Thyroid gland (tissue), 4 donors: ENCODE measurements around the gene POLDIP3. TPM values are rescaled to one million over a fixed set of nuclear protein-coding genes. Genes with fewer than 3 reads are reported as not detected.
"Not testable (repeated sequence)": the region's sequence is repeated elsewhere in the genome, so short reads cannot be mapped to it uniquely, and the experiment has no call there.

ENCODE experiments used
- DNase-seq, 2 donors: peaks; one replicate each; pipeline ENCODE4 v3.0.0-alpha.2; 2019
- H3K27ac ChIP-seq, 3 donors: fragments of 200-600 bp; sonication (generic); 1 replicate in 2 of 3; 2 replicates in 1 of 3; pipeline ENCODE4 v1.5.1; 2016 to 2019; ENCODE audit warnings: mild to moderate bottlenecking in 1 of 3, moderate library complexity in 1 of 3
- H3K27me3 ChIP-seq: fragments of 200-600 bp; sonication (generic); one replicate; pipeline ENCODE4 v1.5.1; 2019
- H3K36me3 ChIP-seq, 2 donors: fragments of 200-600 bp; sonication (generic); one replicate each; pipeline ENCODE4 v1.5.1; 2016 to 2019
- H3K4me1 ChIP-seq, 2 donors: fragments of 200-600 bp; sonication (generic); one replicate each; pipeline ENCODE4 v1.5.1; 2017 to 2019
- H3K4me3 ChIP-seq, 3 donors: fragments of 200-600 bp; sonication (generic); replicated peaks in 1 of 3; 1 replicate in 2 of 3; 2 replicates in 1 of 3; pipeline ENCODE4 v1.5.1; 2016; ENCODE audit warnings: mild to moderate bottlenecking in 1 of 3
- H3K9me3 ChIP-seq: fragments of 200-600 bp; sonication (generic); one replicate; pipeline ENCODE4 v1.5.1; 2017
- POLR2A ChIP-seq, 2 donors: fragments of 450-650 bp; IDR thresholded peaks; one replicate each; pipeline ENCODE4 v1.6.1; 2017; ENCODE audit warnings: antibody characterized with exemption in 2 of 2, mild to moderate bottlenecking in 2 of 2, moderate library complexity in 1 of 2
- WGBS, 2 donors: methylation state at CpG; one replicate each; pipeline ENCODE4 v1.1.5; 2017; 5-methylcytosine and 5-hydroxymethylcytosine counted together
- intact Hi-C: fragments of 100-400 bp; cut with DNase I; formaldehyde crosslinking; loops from one replicate; pipeline ENCODE4 v1.15.1; 2023
- small RNA-seq: library from RNA; depleted of rRNA; stranded (forward); fragments of <200 nt; gene quantifications from one replicate; pipeline ENCODE3, GENCODE V24; 2016
- total RNA-seq, 4 donors: library from RNA; depleted of rRNA; stranded (reverse); fragments of >200 nt; gene quantifications; one replicate each; pipeline ENCODE4 v1.2.3, GENCODE V29; 2016
- TF ChIP-seq, protein P1 (sequence below), 6 experiments: fragments of 200-600 bp in 3 of 6; fragments of 450-650 bp in 3 of 6; sonication (generic) in 3 of 6; IDR thresholded peaks; one replicate each; pipeline ENCODE4 v1.5.1; 2016 to 2019; ENCODE audit warnings: antibody characterized with exemption in 6 of 6, mild to moderate bottlenecking in 2 of 6, inconsistent platforms in 1 of 6, moderate library complexity in 1 of 6

Gene POLDIP3
- total RNA-seq, 4 donors from 2014 or later, result 46.1 to 55.4 (median 49.8) TPM

DNA sequence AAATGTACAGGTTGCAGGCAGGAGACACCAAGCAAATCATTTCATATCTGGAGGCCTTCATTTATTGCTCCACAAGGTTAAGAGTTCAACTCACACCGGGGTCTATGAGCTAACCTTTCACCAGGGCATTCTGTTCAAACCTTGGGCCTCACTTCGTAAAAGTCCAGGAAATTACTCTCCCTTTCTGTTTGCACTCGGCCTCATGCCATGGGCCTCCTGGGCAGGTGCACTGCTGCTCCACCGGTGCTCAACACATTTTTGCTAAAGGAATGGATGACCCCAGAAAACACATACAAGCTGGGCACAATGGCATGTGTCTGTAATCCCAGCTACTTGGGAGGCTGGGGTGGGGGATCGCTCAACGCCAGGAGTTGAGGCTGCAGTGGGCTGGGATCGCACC lies 78.5 kb downstream of the POLDIP3 start:
- intact Hi-C loops, result no loop called here
- Histone ChIP-seq H3K27me3 (no peaks in the 10 kb centered on the region), H3K4me3 (no peak overlapping the region), H3K27ac (no peak overlapping the region), H3K4me1 (peaks cover 18 to 48% of the 10 kb centered on the region in 2 donors), H3K36me3 (no peaks in the 10 kb centered on the region), H3K9me3 (no peaks in the 10 kb centered on the region)
- 91 to 95% methylated on average over 7 of the region's 7 CpGs for WGBS, 2 donors
- TF ChIP-seq, protein P1, sequence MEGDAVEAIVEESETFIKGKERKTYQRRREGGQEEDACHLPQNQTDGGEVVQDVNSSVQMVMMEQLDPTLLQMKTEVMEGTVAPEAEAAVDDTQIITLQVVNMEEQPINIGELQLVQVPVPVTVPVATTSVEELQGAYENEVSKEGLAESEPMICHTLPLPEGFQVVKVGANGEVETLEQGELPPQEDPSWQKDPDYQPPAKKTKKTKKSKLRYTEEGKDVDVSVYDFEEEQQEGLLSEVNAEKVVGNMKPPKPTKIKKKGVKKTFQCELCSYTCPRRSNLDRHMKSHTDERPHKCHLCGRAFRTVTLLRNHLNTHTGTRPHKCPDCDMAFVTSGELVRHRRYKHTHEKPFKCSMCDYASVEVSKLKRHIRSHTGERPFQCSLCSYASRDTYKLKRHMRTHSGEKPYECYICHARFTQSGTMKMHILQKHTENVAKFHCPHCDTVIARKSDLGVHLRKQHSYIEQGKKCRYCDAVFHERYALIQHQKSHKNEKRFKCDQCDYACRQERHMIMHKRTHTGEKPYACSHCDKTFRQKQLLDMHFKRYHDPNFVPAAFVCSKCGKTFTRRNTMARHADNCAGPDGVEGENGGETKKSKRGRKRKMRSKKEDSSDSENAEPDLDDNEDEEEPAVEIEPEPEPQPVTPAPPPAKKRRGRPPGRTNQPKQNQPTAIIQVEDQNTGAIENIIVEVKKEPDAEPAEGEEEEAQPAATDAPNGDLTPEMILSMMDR (IDR thresholded peaks at IDR 0.05), result no peak
- no peak for TF ChIP-seq POLR2A (IDR thresholded peaks at IDR 0.05)
- no peak for DNase-seq

- H3K27ac ChIP-seq, H3K4me3 ChIP-seq, intact Hi-C loops, H3K36me3 ChIP-seq, H3K27me3 ChIP-seq, DNase-seq, H3K9me3 ChIP-seq: not testable (repeated sequence)
- peaks cover 25 to 51% of the 10 kb centered on the region in 2 donors for H3K4me1 ChIP-seq
- WGBS, 2 donors, result 67 to 91% methylated on average over 1 to 6 of the region's 14 CpGs
Measured at GRCh38 chr22:42535082-42535731, 79.5 kb downstream of the POLDIP3 start.

Small RNA genes lying within 50 kb of the gene (small RNA-seq; reads per million reads assigned to genes)
- 0.38 reads per million for gene RN7SKP80
- gene RNU6-513P, result not detected

Other genes starting within 250 kb of the POLDIP3 start
- 1 to 10 TPM in 3 of 4 donors, under 1 TPM in 1; 0.89 to 1.4 (median 1.2) TPM for gene NFAM1, start 182.5 kb downstream of the POLDIP3 start, total RNA-seq
- 10 to 100 TPM; 20.2 to 27.8 (median 26.8) TPM for gene RRP7A, start 95.1 kb downstream of the POLDIP3 start, total RNA-seq
- 1 to 10 TPM in 2 of 4 donors, under 1 TPM in 1, not detected in 1; 0.83 to 5.1 (median 3.1) TPM for gene SERHL2, start 60.9 kb downstream of the POLDIP3 start, total RNA-seq
- gene ATP5MGL, start 25.7 kb upstream of the POLDIP3 start, total RNA-seq, result not detected
- gene CYB5R3, start 34.5 kb upstream of the POLDIP3 start, total RNA-seq, result 100 to 1,000 TPM in 1 of 4 donors, 10 to 100 TPM in 3; 52.6 to 120 (median 75.5) TPM
- 10 to 100 TPM; 12.6 to 23.9 (median 18.0) TPM for gene A4GALT, start 106.0 kb upstream of the POLDIP3 start, total RNA-seq
- gene ARFGAP3, start 242.4 kb upstream of the POLDIP3 start, total RNA-seq, result 100 to 1,000 TPM in 2 of 4 donors, 10 to 100 TPM in 2; 82.3 to 106 (median 94.2) TPM